ENCODE measurements around the gene CHKB.

CHKB gene

GRCh38 chr22:50532824-50533796, 49.5 kb downstream of the CHKB start:
- Histone ChIP-seq H2AFZ (ENCODE audit: low read depth, low read length, severe bottlenecking) (no peak overlapping the region), H3K36me3 (ENCODE audit: low read length) (no peaks in the 10 kb centered on the region), H3K4me2 (ENCODE audit: low read depth, low read length, poor library complexity, severe bottlenecking) (no peak overlapping the region), H3K27ac (ENCODE audit: low read depth, low read length) (no peak overlapping the region), H3K9ac (ENCODE audit: low read length) (no peak overlapping the region), H4K20me1 (ENCODE audit: low read depth, low read length) (no peaks in the 10 kb centered on the region), H3F3A (ENCODE audit: insufficient read depth) (peaks cover 18% of the 10 kb centered on the region), H3K79me2 (ENCODE audit: insufficient read depth, low read length) (no peaks in the 10 kb centered on the region), H3K9me3 (ENCODE audit: insufficient read depth, low read length) (no peaks in the 10 kb centered on the region), H3K27me3 (ENCODE audit: low read length) (no peaks in the 10 kb centered on the region), H3K4me3 (ENCODE audit: insufficient read depth, low read length, poor library complexity, severe bottlenecking) (no peak overlapping the region), H3K9me2 (replicated peaks; ENCODE audit: insufficient read depth, low read length) (no peaks in the 10 kb centered on the region)
- TF ChIP-seq CTCF (IDR thresholded peaks at IDR 0.05; ENCODE audit: insufficient read depth, low read length, poor library complexity, severe bottlenecking) (no peak), EZH2phosphoT487 (conservative IDR thresholded peaks at IDR 0.05; ENCODE audit: low read length) (no peak)

GRCh38 chr22:50531962-50532674, 50.5 kb downstream of the CHKB start:
- H3K9me2 ChIP-seq (replicated peaks; ENCODE audit: insufficient read depth, low read length) = no peaks in the 10 kb centered on the region
- no peak for TF ChIP-seq CTCF (IDR thresholded peaks at IDR 0.05; ENCODE audit: insufficient read depth, low read length, poor library complexity, severe bottlenecking)
- TF ChIP-seq EZH2phosphoT487 (conservative IDR thresholded peaks at IDR 0.05; ENCODE audit: low read length) = no peak
- no peaks in the 10 kb centered on the region for H4K20me1 ChIP-seq (ENCODE audit: low read depth, low read length)
- H3K9ac ChIP-seq (ENCODE audit: low read length) = peak overlapping the region; percentile 62
- peaks cover 25% of the 10 kb centered on the region for H3F3A ChIP-seq (ENCODE audit: insufficient read depth)
- H3K79me2 ChIP-seq (ENCODE audit: insufficient read depth, low read length) = no peaks in the 10 kb centered on the region
- H2AFZ ChIP-seq (ENCODE audit: low read depth, low read length, severe bottlenecking) = no peak overlapping the region
- H3K27me3 ChIP-seq (ENCODE audit: low read length) = no peaks in the 10 kb centered on the region
- H3K36me3 ChIP-seq (ENCODE audit: low read length) = no peaks in the 10 kb centered on the region
- H3K4me2 ChIP-seq (ENCODE audit: low read depth, low read length, poor library complexity, severe bottlenecking) = peak overlapping the region; percentile 61
- peak overlapping the region; percentile 51 for H3K4me3 ChIP-seq (ENCODE audit: insufficient read depth, low read length, poor library complexity, severe bottlenecking)
- H3K27ac ChIP-seq (ENCODE audit: low read depth, low read length) = no peak overlapping the region
- no peaks in the 10 kb centered on the region for H3K9me3 ChIP-seq (ENCODE audit: insufficient read depth, low read length)

- no peaks in the 10 kb centered on the region for H3K9me2 ChIP-seq (replicated peaks; ENCODE audit: insufficient read depth, low read length)
- TF ChIP-seq EZH2phosphoT487 (conservative IDR thresholded peaks at IDR 0.05; ENCODE audit: low read length) (0 out of 2 replicates have a peak, but pooled peaks have one; percentile 82), CTCF (IDR thresholded peaks at IDR 0.05; ENCODE audit: insufficient read depth, low read length, poor library complexity, severe bottlenecking) (no peak)
- H3F3A ChIP-seq (ENCODE audit: insufficient read depth) = peaks cover 25% of the 10 kb centered on the region
- peak overlapping the region; percentile 51 for H3K4me3 ChIP-seq (ENCODE audit: insufficient read depth, low read length, poor library complexity, severe bottlenecking)
- peak overlapping the region; percentile 61 for H3K4me2 ChIP-seq (ENCODE audit: low read depth, low read length, poor library complexity, severe bottlenecking)
- no peaks in the 10 kb centered on the region for H3K36me3 ChIP-seq (ENCODE audit: low read length)
- H4K20me1 ChIP-seq (ENCODE audit: low read depth, low read length) = no peaks in the 10 kb centered on the region
- peak overlapping the region; percentile 62 for H3K9ac ChIP-seq (ENCODE audit: low read length)
- peak overlapping the region; percentile 7 for H2AFZ ChIP-seq (ENCODE audit: low read depth, low read length, severe bottlenecking)
- H3K27ac ChIP-seq (ENCODE audit: low read depth, low read length) = no peak overlapping the region; the same call in 1 of the 2 replicates
- H3K9me3 ChIP-seq (ENCODE audit: insufficient read depth, low read length) = no peaks in the 10 kb centered on the region
- H3K27me3 ChIP-seq (ENCODE audit: low read length) = no peaks in the 10 kb centered on the region
- no peaks in the 10 kb centered on the region for H3K79me2 ChIP-seq (ENCODE audit: insufficient read depth, low read length)
These were observed 51.1 kb downstream of the CHKB start for GRCh38 chr22:50531546-50531961.

All from SU-DHL-6 (cell line).